NCI-H774 (cell line): Measurements from ENCODE around the gene KCNN1.

Source experiments
- DNase-seq: peaks from one replicate; lab custom pipeline; 2025; lab: John Stamatoyannopoulos, UW

The KCNN1 gene

DNA sequence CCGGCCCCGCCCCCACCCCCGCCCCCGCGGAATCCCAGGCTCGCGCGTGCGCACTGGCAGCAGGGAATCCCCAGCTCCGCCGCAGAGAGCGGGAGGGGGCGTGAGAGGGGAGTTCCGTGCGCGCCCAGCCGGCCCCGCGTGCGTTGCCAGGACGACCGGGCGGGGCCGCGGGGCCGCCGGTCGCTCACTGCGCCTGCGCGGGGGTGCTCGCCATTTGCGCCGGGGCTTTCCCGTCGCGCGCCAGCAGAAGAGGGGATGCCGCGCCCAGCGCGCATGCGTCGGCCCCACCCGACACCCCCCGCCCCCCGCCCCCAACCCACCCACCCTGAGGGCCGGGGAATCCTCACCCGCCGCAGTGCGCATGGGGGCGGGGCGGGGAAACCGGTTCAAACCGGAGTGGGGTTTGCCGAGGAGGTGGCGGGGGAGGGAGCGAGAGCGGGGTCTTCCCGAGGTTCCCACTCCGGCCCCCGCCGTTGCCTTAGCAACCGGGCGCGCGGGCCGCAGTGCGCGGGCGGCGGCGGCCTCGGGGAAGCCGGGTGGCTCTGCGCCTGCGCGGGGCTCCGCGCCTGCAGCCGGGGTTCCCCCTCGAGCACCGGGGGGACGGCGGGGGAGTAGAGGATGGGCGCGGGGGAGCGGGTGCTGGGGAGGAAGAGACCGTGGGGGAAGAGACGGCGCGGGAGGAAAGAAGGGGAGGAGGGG lies 18.9 kb upstream of the KCNN1 start:
- peak; percentile 94 for DNase-seq

GRCh38 chr19:17948514-17948900 lies 18.4 kb upstream of the KCNN1 start:
- DNase-seq, result no peak

GRCh38 chr19:17948931-17949930 lies 17.7 kb upstream of the KCNN1 start:
- no peak for DNase-seq

- no peak for DNase-seq
These were observed 17.0 kb upstream of the KCNN1 start for GRCh38 chr19:17949956-17950309.

DNA sequence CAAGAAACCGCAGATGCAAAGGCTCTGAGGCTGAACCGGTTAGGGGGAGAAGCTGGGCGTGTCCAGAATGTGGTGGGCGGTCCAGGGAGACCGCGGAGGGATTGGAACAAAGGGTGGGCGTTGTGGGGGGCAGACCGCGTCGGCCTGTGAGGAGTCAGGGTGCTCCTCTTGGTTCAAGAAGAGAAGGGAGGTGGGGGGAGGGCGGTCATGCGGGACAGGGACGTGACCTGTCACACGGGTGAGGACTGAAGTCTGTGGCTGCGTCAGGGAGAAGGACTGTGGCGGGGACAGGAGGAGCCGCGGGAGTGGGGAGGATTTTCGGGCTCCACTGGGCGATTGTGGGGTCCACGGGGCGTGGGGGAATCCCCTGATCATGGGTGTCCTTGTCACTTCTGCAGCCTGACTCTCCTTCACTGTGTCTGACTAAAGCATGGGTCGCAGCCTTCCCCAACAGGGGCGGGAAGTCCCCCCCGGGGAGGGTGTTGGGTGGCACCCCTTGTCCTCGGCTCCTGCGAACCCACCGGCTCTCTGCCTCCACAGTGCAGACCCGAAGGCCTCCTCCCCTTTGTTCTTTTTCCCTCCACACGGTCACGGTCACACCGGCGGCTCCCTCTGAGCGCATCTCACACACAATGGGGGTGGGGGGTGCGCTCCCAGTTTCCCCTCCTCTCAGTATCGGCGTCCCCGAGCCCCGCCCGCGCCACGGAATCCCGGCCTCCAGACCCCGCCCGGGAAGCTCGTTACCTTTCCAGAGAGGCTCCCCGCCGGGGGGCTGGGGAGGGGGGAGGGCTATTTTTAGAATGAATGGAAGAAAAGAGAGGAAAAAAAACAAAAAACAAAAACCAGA lies 16.4 kb upstream of the KCNN1 start:
- peak; percentile 3 for DNase-seq

DNA sequence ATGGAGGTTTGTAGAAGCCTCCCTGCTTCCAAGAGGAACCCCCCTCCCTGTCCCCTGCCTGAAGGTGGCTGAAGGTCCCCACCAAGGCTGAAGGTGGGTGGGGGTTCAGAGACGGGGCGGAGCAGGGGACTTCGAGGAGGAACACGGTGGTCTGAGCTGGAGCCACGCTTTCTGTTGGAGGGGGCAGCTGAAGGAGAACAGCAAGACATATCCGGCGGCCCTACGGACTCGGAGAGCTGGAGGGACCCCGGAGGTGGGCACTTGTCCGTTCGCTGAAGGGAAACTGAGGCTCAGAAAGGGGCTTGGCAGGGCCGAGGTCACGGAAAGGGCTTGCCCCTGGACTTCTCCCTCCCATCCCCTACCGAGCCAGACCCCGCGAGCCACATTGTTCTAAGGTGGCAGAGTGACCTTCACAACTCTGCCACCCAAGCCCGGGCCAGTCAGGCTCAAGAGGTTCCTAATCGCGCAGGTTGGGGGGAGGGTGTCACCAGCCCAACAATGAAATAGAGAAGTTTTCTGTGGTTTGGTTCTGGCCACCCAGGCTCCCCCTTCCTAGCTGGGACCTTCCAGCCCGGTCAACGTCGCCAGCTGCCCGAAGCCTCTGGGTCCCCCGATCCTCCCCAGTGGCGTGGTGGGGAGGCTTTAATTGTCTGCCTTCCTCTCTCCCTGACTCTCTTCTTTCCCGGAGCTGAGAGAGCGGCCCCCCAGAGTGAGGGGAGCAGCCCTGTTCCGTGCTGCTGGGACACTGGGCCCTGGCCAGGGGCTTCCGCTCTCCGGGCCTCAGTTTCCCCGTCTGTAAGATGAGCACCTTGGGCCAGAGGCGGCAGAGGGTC lies 15.5 kb upstream of the KCNN1 start:
- no peak for DNase-seq

DNA sequence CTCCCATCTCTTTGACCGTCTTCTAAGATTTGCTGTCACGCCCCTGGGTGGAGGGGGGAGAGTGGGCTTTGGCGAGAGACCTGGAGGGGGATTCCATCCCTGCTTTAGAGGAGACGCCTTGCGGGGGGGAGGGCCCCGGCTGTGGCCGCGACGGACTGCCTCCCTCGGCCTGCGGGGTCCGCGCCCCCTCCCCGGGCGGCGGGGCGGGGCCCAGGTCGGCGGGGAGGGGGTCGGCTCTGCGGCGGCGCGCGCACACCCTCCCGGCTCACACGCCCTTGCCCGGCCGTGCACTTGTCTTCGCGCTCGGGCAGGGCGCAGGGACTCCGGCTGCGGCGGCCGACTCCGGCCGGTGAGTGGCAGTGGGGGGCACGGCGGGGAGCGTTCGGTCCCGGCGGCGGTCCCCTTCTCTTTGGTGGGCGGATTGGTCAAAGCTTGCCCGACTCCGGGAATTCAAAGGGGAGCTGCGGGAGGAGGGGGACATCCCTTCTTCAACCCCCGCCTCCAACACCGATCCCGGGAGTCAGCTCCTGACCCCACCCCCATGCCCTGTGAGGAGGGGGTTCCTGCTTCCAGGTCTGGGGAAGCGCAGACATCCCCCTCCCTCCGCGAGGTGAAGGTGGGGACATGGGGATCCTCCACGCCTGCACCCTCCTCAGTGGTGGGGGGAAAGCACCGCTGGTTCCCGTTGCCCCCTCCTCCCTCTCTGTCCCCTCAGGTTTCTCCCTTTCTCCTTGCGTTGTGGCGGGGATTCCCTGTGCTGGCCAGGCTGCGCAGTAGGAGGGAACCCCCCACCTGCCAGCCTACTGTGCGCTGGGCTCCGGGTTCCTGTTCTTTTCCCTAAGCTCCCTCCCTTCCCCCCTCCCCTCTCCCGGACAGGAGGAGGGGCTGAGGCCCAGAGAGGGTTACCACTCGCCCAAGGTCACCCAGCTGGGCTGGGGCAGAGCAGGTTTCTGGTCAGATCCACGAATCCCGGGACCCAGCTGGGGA lies 14.6 kb upstream of the KCNN1 start:
- DNase-seq, result no peak

DNA sequence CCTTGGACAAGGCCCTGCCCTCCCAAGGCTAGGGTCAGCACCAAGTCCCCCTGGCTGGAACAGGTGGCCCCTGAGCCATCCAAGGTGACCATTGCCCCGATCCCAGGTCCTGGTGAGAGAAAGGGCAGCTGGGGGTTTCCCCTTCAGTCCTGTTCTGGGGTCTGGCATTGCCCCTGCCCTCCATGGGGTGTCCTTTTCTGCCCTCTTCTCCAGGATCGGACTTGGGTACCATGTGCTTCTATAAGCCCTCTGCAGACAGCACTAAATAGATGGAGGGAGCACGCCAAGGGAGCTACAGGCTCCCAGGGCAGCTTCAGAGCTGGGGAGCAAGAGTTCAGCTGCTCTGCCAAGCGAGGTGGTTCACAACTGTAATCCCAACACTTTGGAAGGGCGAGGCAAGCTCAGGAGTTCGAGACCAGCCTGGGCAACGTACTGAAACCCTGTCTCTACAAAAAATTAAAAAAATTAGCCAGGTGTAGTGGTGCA lies 13.5 kb upstream of the KCNN1 start:
- no peak for DNase-seq

DNA sequence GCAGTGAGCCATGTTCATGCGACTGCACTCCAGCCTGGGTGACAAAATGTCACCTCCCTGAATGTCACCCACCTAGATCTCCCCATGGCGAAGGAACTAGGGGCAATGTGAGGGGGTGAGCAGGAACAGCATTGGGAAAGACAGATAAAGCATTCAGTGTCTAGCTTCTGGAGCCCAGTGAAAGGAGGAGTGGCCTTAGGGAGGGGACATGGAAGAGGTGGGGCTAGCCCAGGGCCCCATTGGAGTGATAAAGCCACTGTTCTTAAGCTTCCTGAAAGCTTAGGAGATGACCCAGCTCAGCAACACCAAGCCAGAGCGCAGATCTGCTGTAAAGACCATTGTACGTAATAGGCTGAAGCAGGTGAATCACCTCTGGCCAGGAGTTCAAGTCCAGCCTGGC lies 13.0 kb upstream of the KCNN1 start:
- DNase-seq, result no peak

DNA sequence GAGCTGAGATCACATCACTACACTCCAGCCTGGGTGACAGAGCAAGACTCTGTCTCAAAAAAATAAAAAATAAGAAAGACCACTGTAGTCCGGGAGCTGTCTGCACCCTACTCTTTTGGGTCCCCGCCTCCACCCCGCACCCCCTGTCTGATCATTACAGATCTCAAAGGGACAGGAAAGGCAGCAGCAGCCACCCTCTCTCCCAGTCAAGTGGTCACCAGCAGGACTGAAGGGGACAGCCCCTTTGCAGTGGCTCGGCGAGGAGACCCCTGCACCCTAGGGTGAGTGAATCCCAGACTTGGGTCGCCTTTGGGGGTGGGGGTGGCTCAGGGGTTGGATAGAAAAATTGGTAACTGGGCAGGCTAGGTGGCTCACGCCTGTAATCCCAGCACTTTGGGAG lies 12.5 kb upstream of the KCNN1 start:
- DNase-seq, result no peak

- no peak for DNase-seq
These were observed 9.6 kb upstream of the KCNN1 start for GRCh38 chr19:17957149-17957849.

- no peak for DNase-seq
These were observed 9.0 kb upstream of the KCNN1 start for GRCh38 chr19:17957885-17958284.

DNA sequence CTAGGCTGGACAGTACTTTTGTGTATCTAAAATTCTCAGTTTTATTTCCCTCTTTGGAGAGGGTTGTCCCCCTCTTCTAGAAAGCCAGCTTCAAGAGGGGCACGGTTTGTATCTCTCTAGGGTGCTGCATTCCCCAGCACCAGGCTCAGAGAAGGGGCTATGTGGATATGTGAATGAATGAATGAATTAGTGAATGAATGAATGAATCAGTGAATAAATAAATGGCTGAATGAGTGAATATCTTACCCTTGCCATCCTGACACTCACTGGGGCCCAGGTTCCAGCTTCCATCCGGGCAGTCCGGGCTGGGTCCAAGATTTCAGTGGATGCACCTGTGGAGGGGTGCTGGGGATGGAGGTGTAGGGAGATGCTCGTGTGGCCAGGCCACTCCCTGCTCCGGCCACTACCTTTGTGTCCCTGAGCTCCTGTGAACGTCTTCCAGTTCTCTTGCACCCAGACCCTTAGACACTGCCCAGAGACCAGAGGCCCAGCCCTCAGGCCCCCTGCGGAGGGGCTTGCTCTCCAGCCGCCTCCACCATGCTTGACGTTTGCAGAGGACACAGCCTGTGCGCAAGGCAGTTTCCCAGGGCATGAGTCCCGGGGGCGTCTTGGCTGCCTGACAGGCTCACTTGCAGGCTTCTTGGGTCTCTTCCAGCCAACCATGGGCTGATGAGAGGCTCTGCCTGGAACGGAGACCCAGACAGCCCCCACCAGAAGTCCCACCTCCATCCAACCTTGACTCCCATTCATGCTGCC lies 2.8 kb upstream of the KCNN1 start:
- no peak for DNase-seq

GRCh38 chr19:17965370-17966128 lies 1.4 kb upstream of the KCNN1 start:
- no peak for DNase-seq

GRCh38 chr19:17966129-17966483 lies 801 bp upstream of the KCNN1 start:
- DNase-seq, result no peak

GRCh38 chr19:17967257-17968051 lies 547 bp downstream of the KCNN1 start:
- DNase-seq, result no peak

DNA sequence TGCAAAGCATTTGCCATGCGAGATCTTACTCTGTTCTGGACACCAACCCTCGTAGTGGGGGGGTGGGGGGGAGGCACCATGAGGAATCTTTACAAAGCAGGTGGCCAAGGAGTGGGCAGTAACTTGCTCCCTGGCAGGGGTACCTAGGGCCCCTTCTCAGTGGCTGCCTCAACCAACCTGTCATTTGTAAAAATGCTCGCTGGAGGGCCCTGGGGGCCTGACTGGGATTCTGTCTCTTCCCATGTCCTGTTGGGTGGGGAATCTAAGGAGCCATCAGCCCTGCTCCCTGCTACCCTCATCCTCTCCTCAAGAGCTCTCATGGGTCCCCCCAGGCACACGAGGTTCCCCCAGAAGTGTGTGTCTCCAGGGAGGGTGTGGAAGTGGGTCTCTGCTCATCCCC lies 1.5 kb downstream of the KCNN1 start:
- DNase-seq, result no peak
